ENCODE measurements around the gene APBA3. TPM values are rescaled to one million over a fixed set of nuclear protein-coding genes. Genes with fewer than 3 reads are reported as not detected.

The APBA3 gene
- polyA plus RNA-seq, 1 experiment = 12.4 TPM

DNA sequence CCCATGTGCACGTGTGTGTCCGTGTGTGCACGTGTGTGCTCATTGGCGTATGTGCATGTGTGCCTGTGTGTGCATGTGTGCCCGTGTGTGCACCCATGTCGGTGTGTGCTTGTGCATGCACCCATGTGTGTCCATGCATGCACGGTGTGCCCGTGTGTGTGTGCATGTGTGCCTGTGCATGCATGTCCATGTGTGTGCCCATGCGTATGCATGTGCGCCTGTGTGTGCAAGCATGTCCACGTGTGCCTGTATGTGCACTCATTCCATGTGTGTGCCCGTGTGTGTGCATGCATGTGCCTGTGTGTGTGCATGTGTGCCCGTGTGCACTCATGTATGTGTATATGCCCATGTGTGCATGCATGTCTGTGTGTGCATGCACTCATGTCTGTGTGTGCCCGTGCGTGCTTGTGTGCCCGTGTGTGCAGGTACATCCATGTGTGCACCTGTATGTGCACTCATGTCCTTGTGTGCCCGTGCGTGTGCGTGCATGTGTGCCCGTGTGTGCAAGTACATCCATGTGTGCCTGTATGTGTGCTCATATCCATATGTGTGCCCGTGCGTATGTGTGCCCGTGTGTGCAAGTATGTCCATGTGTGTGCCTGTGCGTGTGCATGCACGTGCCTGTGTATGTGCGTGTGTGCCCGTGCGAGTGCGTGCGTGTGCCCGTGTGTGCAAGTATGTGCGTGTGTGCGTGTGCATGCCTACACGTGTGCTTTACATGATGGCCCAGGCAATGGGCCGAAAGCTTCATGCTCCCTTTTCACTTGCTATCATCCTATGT is 46.3 kb upstream of the APBA3 start:
- no peak for DNase-seq (ENCODE audit: low read depth)
- Histone ChIP-seq H3K36me3 (ENCODE audit: control insufficient read depth, insufficient read depth, low read length) (no peaks in the 10 kb centered on the region), H3K4me3 (ENCODE audit: low read depth, low read length) (no peak overlapping the region), H3K27me3 (ENCODE audit: control insufficient read depth, insufficient read depth, low read length) (no peaks in the 10 kb centered on the region)
- CTCF ChIA-PET = interaction anchor here (2.1 to 3.3 kb wide), 2 partner anchors 14 kb away, joined by 8 to 14 read pairs; no protein-coding TSS in a partner anchor
- POLR2A ChIA-PET = no interaction called here
- TF ChIP-seq, protein P1, sequence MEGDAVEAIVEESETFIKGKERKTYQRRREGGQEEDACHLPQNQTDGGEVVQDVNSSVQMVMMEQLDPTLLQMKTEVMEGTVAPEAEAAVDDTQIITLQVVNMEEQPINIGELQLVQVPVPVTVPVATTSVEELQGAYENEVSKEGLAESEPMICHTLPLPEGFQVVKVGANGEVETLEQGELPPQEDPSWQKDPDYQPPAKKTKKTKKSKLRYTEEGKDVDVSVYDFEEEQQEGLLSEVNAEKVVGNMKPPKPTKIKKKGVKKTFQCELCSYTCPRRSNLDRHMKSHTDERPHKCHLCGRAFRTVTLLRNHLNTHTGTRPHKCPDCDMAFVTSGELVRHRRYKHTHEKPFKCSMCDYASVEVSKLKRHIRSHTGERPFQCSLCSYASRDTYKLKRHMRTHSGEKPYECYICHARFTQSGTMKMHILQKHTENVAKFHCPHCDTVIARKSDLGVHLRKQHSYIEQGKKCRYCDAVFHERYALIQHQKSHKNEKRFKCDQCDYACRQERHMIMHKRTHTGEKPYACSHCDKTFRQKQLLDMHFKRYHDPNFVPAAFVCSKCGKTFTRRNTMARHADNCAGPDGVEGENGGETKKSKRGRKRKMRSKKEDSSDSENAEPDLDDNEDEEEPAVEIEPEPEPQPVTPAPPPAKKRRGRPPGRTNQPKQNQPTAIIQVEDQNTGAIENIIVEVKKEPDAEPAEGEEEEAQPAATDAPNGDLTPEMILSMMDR (IDR thresholded peaks at IDR 0.05; ENCODE audit: insufficient read depth, low read depth, low read length) = no peak

DNA sequence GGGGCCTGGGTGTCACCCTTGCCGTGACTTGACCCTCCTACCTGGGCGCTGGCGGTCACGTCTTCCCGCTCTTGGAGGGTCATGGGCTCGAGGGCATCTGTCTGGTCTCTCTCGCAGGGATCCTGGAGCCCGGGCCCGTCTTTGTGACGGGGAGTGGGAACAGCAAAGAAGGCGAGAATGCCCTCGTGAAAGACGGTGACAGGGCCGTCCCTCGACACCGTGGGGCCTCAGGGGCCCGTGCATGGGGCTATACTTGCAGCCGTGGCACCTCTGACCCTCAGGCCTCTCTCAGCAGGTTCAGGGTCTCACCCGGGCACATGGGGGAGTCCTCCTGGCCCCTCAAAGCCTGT is 45.6 kb upstream of the APBA3 start:
- TF ChIP-seq, protein P1 (IDR thresholded peaks at IDR 0.05; ENCODE audit: insufficient read depth, low read depth, low read length) = no peak
- ChIA-PET CTCF (interaction anchor here (3.3 kb wide), 1 partner anchor 15 kb away, joined by 14 read pairs; no protein-coding TSS in a partner anchor), POLR2A (no interaction called here)
- Histone ChIP-seq H3K27me3 (ENCODE audit: control insufficient read depth, insufficient read depth, low read length) (0 out of 2 replicates have a peak, but pooled peaks cover 3% of the 10 kb centered on the region), H3K4me3 (ENCODE audit: low read depth, low read length) (no peak overlapping the region), H3K36me3 (ENCODE audit: control insufficient read depth, insufficient read depth, low read length) (no peaks in the 10 kb centered on the region)
- no peak for DNase-seq (ENCODE audit: low read depth)

DNA sequence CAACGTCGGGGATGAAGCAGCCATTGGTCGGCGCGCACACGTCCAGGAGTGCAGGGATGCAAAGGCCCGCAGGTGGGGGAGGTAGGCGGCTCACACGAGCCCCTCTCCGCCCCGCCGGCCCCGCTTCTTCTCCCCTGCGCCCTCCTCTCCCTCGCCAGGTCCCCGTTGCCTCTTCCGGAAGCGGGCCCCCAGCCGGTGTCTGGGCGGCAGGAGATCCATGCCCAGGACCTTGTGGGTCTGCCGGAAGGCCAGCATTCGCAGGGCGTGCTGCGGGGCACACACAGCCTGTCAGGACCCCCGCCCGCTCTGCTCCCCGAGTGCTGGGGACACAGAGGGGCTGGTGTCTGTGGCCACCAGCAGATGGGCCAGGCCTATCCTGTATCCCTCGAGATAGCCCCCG is 44.4 kb upstream of the APBA3 start:
- TF ChIP-seq, protein P1 (IDR thresholded peaks at IDR 0.05; ENCODE audit: insufficient read depth, low read depth, low read length) = no peak
- Histone ChIP-seq H3K36me3 (ENCODE audit: control insufficient read depth, insufficient read depth, low read length) (no peaks in the 10 kb centered on the region), H3K4me3 (ENCODE audit: low read depth, low read length) (no peak overlapping the region), H3K27me3 (ENCODE audit: control insufficient read depth, insufficient read depth, low read length) (peaks cover 15% of the 10 kb centered on the region)
- ChIA-PET CTCF (interaction anchor here (3.3 kb wide), 1 partner anchor 16 kb away, joined by 14 read pairs; no protein-coding TSS in a partner anchor), POLR2A (no interaction called here)
- no peak for DNase-seq (ENCODE audit: low read depth)

DNA sequence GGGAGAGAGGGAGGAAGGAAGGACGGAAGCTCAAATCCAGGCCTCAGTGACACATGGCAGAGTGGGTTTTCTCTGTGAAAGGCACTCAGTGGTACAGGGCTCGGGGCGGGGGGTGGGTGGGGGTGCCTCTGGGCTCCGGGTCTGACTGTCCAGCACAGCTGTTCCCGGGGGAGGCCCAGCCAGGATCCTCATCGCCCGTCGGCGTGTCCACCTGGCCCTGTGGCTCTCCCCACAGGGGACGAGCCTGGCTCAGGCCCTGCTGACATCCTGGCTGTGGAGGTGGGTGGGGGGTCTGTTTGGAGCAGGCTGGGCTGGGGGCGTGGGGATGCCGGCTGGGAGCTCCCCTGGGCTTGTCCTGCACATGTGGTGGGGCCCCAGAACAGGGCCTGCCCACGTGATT is 42.9 kb upstream of the APBA3 start:
- Histone ChIP-seq H3K27me3 (ENCODE audit: control insufficient read depth, insufficient read depth, low read length) (peaks cover 16% of the 10 kb centered on the region), H3K36me3 (ENCODE audit: control insufficient read depth, insufficient read depth, low read length) (no peaks in the 10 kb centered on the region), H3K4me3 (ENCODE audit: low read depth, low read length) (no peak overlapping the region)
- POLR2A ChIA-PET = no interaction called here
- CTCF ChIA-PET = interaction anchor here (3.3 kb wide), 1 partner anchor 17 kb away, joined by 14 read pairs; no protein-coding TSS in a partner anchor
- no peak for DNase-seq (ENCODE audit: low read depth)
- TF ChIP-seq, protein P1 (IDR thresholded peaks at IDR 0.05; ENCODE audit: insufficient read depth, low read depth, low read length) = no peak

DNA sequence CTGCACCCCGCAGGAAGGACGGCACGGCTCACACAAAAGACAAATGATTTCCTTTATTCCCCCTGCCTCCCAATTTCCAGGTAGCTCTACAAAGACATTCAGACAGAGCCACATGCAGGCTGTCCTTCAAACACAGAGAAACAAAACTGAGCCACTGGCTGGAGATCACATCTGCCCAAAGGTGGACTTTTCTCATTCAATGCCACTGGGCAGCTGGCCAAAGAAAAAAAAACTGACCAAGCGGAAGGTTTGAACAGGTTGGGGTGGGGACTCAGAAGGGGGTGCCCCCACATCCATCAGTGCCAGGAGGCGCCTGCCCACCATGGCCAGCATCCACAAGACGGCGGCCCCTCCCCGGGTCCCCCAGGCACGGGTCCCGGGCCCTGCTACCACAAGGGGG is 42.5 kb upstream of the APBA3 start:
- TF ChIP-seq, protein P1 (IDR thresholded peaks at IDR 0.05; ENCODE audit: insufficient read depth, low read depth, low read length) = no peak
- CTCF ChIA-PET = interaction anchor here (3.3 kb wide), 1 partner anchor 18 kb away, joined by 14 read pairs; no protein-coding TSS in a partner anchor
- Histone ChIP-seq H3K36me3 (ENCODE audit: control insufficient read depth, insufficient read depth, low read length) (no peaks in the 10 kb centered on the region), H3K4me3 (ENCODE audit: low read depth, low read length) (no peak overlapping the region), H3K27me3 (ENCODE audit: control insufficient read depth, insufficient read depth, low read length) (peaks cover 16% of the 10 kb centered on the region)
- POLR2A ChIA-PET = no interaction called here
- DNase-seq (ENCODE audit: low read depth) = no peak
